Osteocyte (in vitro differentiated cells): ENCODE measurements around the gene KIF3B. TPM values are rescaled to one million over a fixed set of nuclear protein-coding genes. Genes with fewer than 3 reads are reported as not detected.

Source experiments
- DNase-seq: peaks from one replicate; pipeline ENCODE4 v3.0.0; 2021; ENCODE audit warnings: mixed read lengths; ENCODE audit not compliant: unreplicated experiment; ENCODE audit errors: extremely low spot score
- H3K27ac Mint-ChIP-seq: one replicate; pipeline ENCODE4 v1.8.0; 2021; ENCODE audit warnings: mild to moderate bottlenecking, mixed read lengths; ENCODE audit not compliant: unreplicated experiment
- H3K27me3 Mint-ChIP-seq: one replicate; pipeline ENCODE4 v1.8.0; 2021; ENCODE audit warnings: mixed read lengths; ENCODE audit not compliant: unreplicated experiment
- H3K36me3 Mint-ChIP-seq: one replicate; pipeline ENCODE4 v1.8.0; 2021; ENCODE audit warnings: mixed read lengths; ENCODE audit not compliant: unreplicated experiment
- H3K4me1 Mint-ChIP-seq: one replicate; pipeline ENCODE4 v1.8.0; 2021; ENCODE audit warnings: mixed read lengths; ENCODE audit not compliant: unreplicated experiment
- H3K4me3 Mint-ChIP-seq: one replicate; pipeline ENCODE4 v1.8.0; 2021; ENCODE audit warnings: mild to moderate bottlenecking, moderate library complexity, mixed read lengths; ENCODE audit not compliant: unreplicated experiment
- H3K9me3 Mint-ChIP-seq: one replicate; pipeline ENCODE4 v1.8.0; 2021; ENCODE audit warnings: mixed read lengths; ENCODE audit not compliant: unreplicated experiment
- total RNA-seq: library from RNA; stranded (reverse); gene quantifications from 2 replicates; pipeline ENCODE4 v1.2.1, GENCODE V29; 2021
- TF ChIP-seq, protein P1 (sequence below): fragments of 200-600 bp; sonication (generic); IDR thresholded peaks from 2 replicates; pipeline ENCODE4 v1.5.0; 2021; ENCODE audit warnings: antibody characterized with exemption, mild to moderate bottlenecking, moderate library complexity

Gene KIF3B
- total RNA-seq, 1 donor from 2014 or later, result 28.8 TPM

DNA sequence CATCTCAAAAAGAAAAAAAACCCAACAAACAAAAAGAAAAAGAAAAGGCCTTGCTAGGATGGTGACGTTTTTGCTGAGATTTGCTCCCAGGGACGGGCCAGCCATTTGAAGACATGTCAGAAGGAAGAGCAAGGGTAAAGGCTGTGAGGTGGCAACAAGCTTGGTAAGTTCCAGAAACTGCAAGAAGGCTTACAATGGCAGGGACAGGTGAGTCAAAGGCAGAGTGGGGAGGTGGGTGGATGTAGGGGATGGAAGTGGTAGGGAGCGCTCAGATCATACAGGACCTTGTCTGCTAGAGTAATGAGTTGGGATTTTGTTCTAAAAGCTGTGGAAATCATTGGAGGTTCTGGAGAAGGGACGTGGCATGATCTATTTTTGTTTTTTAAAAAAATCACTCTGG lies 4.3 kb downstream of the KIF3B start:
- H3K4me3 Mint-ChIP-seq, result no peak overlapping the region
- H3K27me3 Mint-ChIP-seq, result no peaks in the 10 kb centered on the region
- H3K36me3 Mint-ChIP-seq, result peaks cover 7% of the 10 kb centered on the region
- no peak overlapping the region for H3K27ac Mint-ChIP-seq
- H3K9me3 Mint-ChIP-seq, result no peaks in the 10 kb centered on the region
- peaks cover 12% of the 10 kb centered on the region for H3K4me1 Mint-ChIP-seq
- DNase-seq, result no peak
- TF ChIP-seq, protein P1, sequence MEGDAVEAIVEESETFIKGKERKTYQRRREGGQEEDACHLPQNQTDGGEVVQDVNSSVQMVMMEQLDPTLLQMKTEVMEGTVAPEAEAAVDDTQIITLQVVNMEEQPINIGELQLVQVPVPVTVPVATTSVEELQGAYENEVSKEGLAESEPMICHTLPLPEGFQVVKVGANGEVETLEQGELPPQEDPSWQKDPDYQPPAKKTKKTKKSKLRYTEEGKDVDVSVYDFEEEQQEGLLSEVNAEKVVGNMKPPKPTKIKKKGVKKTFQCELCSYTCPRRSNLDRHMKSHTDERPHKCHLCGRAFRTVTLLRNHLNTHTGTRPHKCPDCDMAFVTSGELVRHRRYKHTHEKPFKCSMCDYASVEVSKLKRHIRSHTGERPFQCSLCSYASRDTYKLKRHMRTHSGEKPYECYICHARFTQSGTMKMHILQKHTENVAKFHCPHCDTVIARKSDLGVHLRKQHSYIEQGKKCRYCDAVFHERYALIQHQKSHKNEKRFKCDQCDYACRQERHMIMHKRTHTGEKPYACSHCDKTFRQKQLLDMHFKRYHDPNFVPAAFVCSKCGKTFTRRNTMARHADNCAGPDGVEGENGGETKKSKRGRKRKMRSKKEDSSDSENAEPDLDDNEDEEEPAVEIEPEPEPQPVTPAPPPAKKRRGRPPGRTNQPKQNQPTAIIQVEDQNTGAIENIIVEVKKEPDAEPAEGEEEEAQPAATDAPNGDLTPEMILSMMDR, result no peak

DNA sequence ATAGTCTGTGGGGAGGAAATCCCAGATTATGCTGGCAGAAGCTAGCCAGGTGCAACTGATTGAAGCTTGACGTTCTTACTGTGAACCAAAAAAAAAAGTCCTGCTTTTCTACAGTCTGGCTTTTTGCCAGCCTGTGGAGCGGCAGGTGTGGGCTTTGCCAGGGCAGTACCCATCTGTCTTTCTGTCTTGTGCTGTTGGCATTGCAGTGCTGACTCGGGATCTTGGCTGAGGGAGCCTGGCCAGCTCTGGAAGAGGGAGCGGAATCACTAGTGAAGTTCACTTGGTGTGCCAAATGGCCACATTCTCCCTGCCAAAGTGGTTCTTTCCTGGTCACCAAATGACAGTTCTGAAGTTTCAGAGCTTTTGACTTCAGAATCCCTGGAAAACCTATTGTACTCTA lies 5.0 kb downstream of the KIF3B start:
- Mint-ChIP-seq H3K27me3 (no peaks in the 10 kb centered on the region), H3K4me1 (peaks cover 12% of the 10 kb centered on the region), H3K36me3 (peaks cover 7% of the 10 kb centered on the region), H3K27ac (no peak overlapping the region), H3K9me3 (no peaks in the 10 kb centered on the region), H3K4me3 (no peak overlapping the region)
- no peak for DNase-seq
- TF ChIP-seq, protein P1, result no peak

DNA sequence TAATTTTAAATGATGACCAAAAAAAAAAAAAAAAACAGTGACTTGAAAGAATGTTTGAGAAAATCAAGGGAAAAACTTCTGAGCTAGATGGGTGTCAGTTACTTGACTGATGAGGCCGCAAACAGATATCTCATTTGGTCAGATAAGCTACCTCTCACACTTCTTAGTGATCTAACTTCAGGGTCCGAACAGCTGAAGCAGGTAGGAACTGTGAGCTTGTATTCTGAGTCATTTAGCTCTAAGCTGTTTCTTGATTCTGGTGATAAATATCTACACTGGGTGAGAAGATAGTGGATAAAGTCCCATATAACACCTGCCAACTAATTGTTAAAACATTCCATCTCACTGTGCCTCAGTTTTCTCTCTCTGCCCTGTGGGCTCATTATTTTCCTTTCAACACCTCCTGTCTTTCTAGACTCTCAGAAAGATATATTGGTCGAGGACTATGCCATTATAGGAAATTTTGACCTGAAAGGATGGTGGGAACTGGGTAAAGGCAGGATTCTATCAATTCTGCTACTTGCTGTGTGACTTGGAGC lies 7.7 kb downstream of the KIF3B start:
- DNase-seq, result no peak
- no peak overlapping the region for H3K4me3 Mint-ChIP-seq
- TF ChIP-seq, protein P1, result no peak
- H3K36me3 Mint-ChIP-seq, result peaks cover 7% of the 10 kb centered on the region
- H3K9me3 Mint-ChIP-seq, result no peaks in the 10 kb centered on the region
- peaks cover 4% of the 10 kb centered on the region for H3K4me1 Mint-ChIP-seq
- no peak overlapping the region for H3K27ac Mint-ChIP-seq
- H3K27me3 Mint-ChIP-seq, result no peaks in the 10 kb centered on the region

DNA sequence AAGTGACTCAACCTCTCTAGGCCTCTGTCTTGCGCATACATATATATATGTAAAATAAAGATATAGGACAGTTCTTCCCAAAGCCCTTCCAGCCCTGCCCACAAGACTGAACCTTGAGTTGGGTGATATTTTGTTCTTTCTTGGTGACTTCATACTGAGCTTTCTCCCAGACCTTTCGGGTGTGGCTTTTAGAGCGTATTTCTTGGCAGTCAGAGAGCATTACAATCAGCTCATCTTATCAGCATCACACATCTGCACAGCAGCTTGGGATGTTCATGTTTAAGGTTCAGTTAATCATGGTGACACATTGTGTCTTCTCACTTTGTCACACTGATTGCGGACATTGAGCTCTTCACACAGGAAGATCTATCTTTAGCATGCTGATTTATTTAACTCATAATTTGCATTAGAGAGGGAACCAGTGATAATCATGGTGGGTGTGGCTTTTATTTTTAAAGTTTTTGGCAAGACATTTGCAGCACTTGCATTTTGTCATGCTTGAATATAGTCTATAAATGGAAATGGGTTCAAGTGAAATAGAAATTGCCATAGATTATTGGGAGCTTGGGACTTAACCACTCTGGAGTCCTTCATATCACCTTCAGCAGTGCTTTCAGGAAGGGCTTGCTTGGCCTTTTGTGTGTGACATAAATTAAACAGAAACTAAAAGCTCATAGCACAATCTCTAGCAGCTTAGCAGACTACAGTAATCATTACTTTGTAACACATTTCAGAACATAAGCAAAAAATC lies 8.3 kb downstream of the KIF3B start:
- no peak overlapping the region for H3K4me3 Mint-ChIP-seq
- H3K36me3 Mint-ChIP-seq, result peaks cover 7% of the 10 kb centered on the region
- peaks cover 4% of the 10 kb centered on the region for H3K4me1 Mint-ChIP-seq
- H3K9me3 Mint-ChIP-seq, result no peaks in the 10 kb centered on the region
- no peak for DNase-seq
- H3K27me3 Mint-ChIP-seq, result no peaks in the 10 kb centered on the region
- TF ChIP-seq, protein P1, result no peak
- H3K27ac Mint-ChIP-seq, result peak overlapping the region; percentile 6

DNA sequence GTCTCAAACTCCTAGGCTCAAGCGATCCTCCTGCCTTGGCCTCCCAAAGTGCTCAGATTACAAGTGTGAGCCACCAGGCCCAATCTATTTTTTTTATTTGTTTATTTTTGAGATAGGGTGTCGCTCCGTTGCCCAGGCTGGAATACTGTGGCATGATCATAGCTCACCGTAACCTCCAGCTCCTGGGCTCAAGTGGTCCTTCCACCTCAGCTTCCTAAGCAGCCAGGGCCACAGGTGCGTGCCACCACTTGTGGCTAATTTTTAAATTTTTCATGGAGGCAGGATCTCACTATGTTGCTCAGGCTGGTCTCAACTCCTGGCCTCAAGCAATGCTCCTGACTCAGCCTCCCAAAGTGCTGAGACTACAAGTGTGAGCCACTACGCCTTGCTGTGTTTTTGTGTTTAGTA lies 9.8 kb downstream of the KIF3B start:
- Mint-ChIP-seq H3K4me3 (no peak overlapping the region), H3K27ac (no peak overlapping the region), H3K36me3 (peaks cover 5% of the 10 kb centered on the region), H3K9me3 (no peaks in the 10 kb centered on the region), H3K27me3 (no peaks in the 10 kb centered on the region), H3K4me1 (peaks cover 4% of the 10 kb centered on the region)
- no peak for DNase-seq
- TF ChIP-seq, protein P1, result no peak
